Measurements from ENCODE around the gene PUDP.
"Not testable (repeated sequence)": the region's sequence is repeated elsewhere in the genome, so short reads cannot be mapped to it uniquely, and the experiment has no call there.

The PUDP gene

GRCh38 chrX:7019555-7019954, 128.4 kb downstream of the PUDP start:
- Mint-ChIP-seq H3K4me1 (no peaks in the 10 kb centered on the region), H3K4me3 (no peak overlapping the region), H3K27me3 (ENCODE audit: low read depth, poor library complexity) (peaks cover 4% of the 10 kb centered on the region), H3K27ac (no peak overlapping the region), H3K9me3 (no peaks in the 10 kb centered on the region), H3K36me3 (ENCODE audit: low read depth) (no peaks in the 10 kb centered on the region)
- TF ChIP-seq CTCF (IDR thresholded peaks at IDR 0.05), result no peak
- DNase-seq, result no peak

- not testable (repeated sequence) for H3K27me3 Mint-ChIP-seq (ENCODE audit: low read depth, poor library complexity); H3K4me3 Mint-ChIP-seq; H3K27ac Mint-ChIP-seq; H3K4me1 Mint-ChIP-seq; H3K36me3 Mint-ChIP-seq (ENCODE audit: low read depth); DNase-seq; H3K9me3 Mint-ChIP-seq
Measured at GRCh38 chrX:7012262-7012834, 135.6 kb downstream of the PUDP start.

- H3K4me3 Mint-ChIP-seq; H3K27me3 Mint-ChIP-seq (ENCODE audit: low read depth, poor library complexity); H3K9me3 Mint-ChIP-seq; DNase-seq; H3K27ac Mint-ChIP-seq; H3K4me1 Mint-ChIP-seq; H3K36me3 Mint-ChIP-seq (ENCODE audit: low read depth): not testable (repeated sequence)
Measured at GRCh38 chrX:7010897-7011296, 137.1 kb downstream of the PUDP start.

- DNase-seq; H3K4me1 Mint-ChIP-seq; H3K36me3 Mint-ChIP-seq (ENCODE audit: low read depth); H3K4me3 Mint-ChIP-seq; H3K27me3 Mint-ChIP-seq (ENCODE audit: low read depth, poor library complexity); H3K27ac Mint-ChIP-seq; H3K9me3 Mint-ChIP-seq: not testable (repeated sequence)
Measured at GRCh38 chrX:7007328-7007727, 140.6 kb downstream of the PUDP start.

All from nephron progenitor cell (in vitro differentiated cells).